Breast epithelium (tissue), 3 donors: ENCODE data around the gene UBAC2.

Experiments used
- POLR2A ChIP-seq: fragments of 450-650 bp; IDR thresholded peaks from one replicate; pipeline ENCODE4 v1.6.1; 2016; ENCODE audit warnings: antibody characterized with exemption, mild to moderate bottlenecking, moderate library complexity
- POLR2AphosphoS5 ChIP-seq, 3 donors: sonication (generic); formaldehyde crosslinking; IDR thresholded peaks; one replicate each; pipeline ENCODE4 v1.6.1; 2017; ENCODE audit warnings: antibody characterized with exemption in 3 of 3
- TF ChIP-seq, protein P1 (sequence below), 3 donors: fragments of 450-650 bp; IDR thresholded peaks; one replicate each; pipeline ENCODE4 v1.5.1; 2016 to 2017; ENCODE audit warnings: antibody characterized with exemption in 3 of 3, mild to moderate bottlenecking in 3 of 3, moderate library complexity in 3 of 3

DNA sequence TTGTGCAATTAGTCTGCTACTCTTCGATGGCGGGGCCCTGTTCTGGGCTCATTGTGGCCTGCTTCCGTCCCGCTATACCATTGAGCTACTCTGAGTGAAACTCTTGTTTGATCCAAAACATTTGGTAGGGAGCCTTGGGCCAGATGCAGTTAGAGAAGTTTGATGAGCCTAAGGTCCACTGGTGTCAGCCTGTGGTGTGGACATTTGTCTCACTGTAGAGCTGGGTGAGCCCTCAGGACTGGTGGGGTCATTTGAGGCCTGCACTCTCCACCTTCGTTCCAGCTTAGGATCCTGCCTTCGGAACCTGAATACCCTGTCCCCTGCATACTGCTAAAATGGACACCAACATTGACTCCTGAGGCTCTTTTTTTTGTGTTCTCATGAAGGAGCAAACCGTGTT, 6.9 kb downstream of the UBAC2 start:
- TF ChIP-seq, protein P1, sequence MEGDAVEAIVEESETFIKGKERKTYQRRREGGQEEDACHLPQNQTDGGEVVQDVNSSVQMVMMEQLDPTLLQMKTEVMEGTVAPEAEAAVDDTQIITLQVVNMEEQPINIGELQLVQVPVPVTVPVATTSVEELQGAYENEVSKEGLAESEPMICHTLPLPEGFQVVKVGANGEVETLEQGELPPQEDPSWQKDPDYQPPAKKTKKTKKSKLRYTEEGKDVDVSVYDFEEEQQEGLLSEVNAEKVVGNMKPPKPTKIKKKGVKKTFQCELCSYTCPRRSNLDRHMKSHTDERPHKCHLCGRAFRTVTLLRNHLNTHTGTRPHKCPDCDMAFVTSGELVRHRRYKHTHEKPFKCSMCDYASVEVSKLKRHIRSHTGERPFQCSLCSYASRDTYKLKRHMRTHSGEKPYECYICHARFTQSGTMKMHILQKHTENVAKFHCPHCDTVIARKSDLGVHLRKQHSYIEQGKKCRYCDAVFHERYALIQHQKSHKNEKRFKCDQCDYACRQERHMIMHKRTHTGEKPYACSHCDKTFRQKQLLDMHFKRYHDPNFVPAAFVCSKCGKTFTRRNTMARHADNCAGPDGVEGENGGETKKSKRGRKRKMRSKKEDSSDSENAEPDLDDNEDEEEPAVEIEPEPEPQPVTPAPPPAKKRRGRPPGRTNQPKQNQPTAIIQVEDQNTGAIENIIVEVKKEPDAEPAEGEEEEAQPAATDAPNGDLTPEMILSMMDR (IDR thresholded peaks at IDR 0.05) = no peak
- TF ChIP-seq POLR2A (no peak), POLR2AphosphoS5 (IDR thresholded peaks at IDR 0.05) (no peak)
